ENCODE data around the gene PSMD1.

- TF ChIP-seq CTCF (IDR thresholded peaks at IDR 0.05; ENCODE audit: low read depth, low read length, poor library complexity, severe bottlenecking) = no peak
- no peak for TF ChIP-seq EZH2phosphoT487 (IDR thresholded peaks at IDR 0.05; ENCODE audit: borderline replicate concordance, low read length)
Measured at GRCh38 chr2:231207734-231208133, 151.1 kb downstream of the PSMD1 start.
